Activated effector memory CD4-positive, alpha-beta T cell treated with anti-CD3 and anti-CD28 coated beads, Interleukin-2, amount 50 U/mL, for 16 hours (primary cell): Measurements from ENCODE around the gene ALPK1.

ENCODE experiments used
- DNase-seq: peaks from one replicate; pipeline ENCODE4 v3.0.0-alpha.2; 2020

Gene ALPK1

GRCh38 chr4:112328734-112329130 lies 31.6 kb downstream of the ALPK1 start:
- DNase-seq: no peak

GRCh38 chr4:112329672-112330375 lies 32.7 kb downstream of the ALPK1 start:
- no peak for DNase-seq

GRCh38 chr4:112330921-112331320 lies 33.8 kb downstream of the ALPK1 start:
- DNase-seq: no peak

GRCh38 chr4:112332398-112332797 lies 35.2 kb downstream of the ALPK1 start:
- DNase-seq: no peak

- no peak for DNase-seq
Measured at GRCh38 chr4:112340023-112340422, 42.9 kb downstream of the ALPK1 start.

- DNase-seq: no peak
Measured at GRCh38 chr4:112341033-112341432, 43.9 kb downstream of the ALPK1 start.

- DNase-seq: no peak
Measured at GRCh38 chr4:112343330-112344080, 46.3 kb downstream of the ALPK1 start.

GRCh38 chr4:112348488-112349158 lies 51.5 kb downstream of the ALPK1 start:
- no peak for DNase-seq

- no peak for DNase-seq
Measured at GRCh38 chr4:112352736-112353135, 55.6 kb downstream of the ALPK1 start.

GRCh38 chr4:112355662-112356061 lies 58.5 kb downstream of the ALPK1 start:
- DNase-seq: no peak

GRCh38 chr4:112357453-112357852 lies 60.3 kb downstream of the ALPK1 start:
- no peak for DNase-seq

- DNase-seq: no peak
Measured at GRCh38 chr4:112357897-112358296, 60.7 kb downstream of the ALPK1 start.

- DNase-seq: no peak
Measured at GRCh38 chr4:112358415-112358814, 61.2 kb downstream of the ALPK1 start.

GRCh38 chr4:112358952-112359749 lies 62.0 kb downstream of the ALPK1 start:
- DNase-seq: no peak

- DNase-seq: no peak
Measured at GRCh38 chr4:112361181-112361791, 64.1 kb downstream of the ALPK1 start.

GRCh38 chr4:112370466-112370865 lies 73.3 kb downstream of the ALPK1 start:
- no peak for DNase-seq

- no peak for DNase-seq
Measured at GRCh38 chr4:112371361-112371760, 74.2 kb downstream of the ALPK1 start.

- no peak for DNase-seq
Measured at GRCh38 chr4:112374850-112375249, 77.7 kb downstream of the ALPK1 start.

- no peak for DNase-seq
Measured at GRCh38 chr4:112377171-112377570, 80.0 kb downstream of the ALPK1 start.

- DNase-seq: no peak
Measured at GRCh38 chr4:112377594-112378242, 80.5 kb downstream of the ALPK1 start.

- no peak for DNase-seq
Measured at GRCh38 chr4:112378243-112378620, 81.1 kb downstream of the ALPK1 start.

GRCh38 chr4:112378858-112379257 lies 81.7 kb downstream of the ALPK1 start:
- DNase-seq: no peak
